GM10266 (cell line): ENCODE measurements around the gene SGSM1.

ENCODE experiments used
- DNase-seq: peaks from one replicate; pipeline ENCODE4 v3.0.0; 2012; ENCODE audit errors: extremely low spot score
- TF ChIP-seq, protein P1 (sequence below): IDR thresholded peaks from 2 replicates; pipeline ENCODE4 v1.5.1; 2012; ENCODE audit warnings: mild to moderate bottlenecking, low read depth; ENCODE audit not compliant: control insufficient read depth, insufficient read depth; ENCODE audit errors: missing control alignments

Gene SGSM1

DNA sequence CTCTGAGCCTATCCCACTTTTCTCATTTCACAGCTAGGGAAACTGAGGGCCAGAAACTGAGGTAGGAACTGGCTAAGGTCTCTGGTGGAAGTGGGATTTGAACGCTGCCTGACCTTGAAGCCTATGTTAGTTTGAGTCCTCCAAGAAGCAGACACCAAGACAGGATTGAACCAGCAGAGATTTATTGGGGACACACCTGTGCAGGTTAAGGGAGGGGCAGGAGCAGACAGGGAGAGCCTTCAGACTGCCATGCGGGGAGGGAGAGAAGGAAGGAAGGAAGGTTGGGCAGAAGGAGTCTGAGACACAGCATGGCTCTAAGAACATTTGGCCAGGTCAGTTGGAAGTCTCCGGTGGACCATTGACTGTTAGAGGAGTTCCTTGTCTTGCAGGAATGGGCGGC is 59.5 kb downstream of the SGSM1 start:
- TF ChIP-seq, protein P1, sequence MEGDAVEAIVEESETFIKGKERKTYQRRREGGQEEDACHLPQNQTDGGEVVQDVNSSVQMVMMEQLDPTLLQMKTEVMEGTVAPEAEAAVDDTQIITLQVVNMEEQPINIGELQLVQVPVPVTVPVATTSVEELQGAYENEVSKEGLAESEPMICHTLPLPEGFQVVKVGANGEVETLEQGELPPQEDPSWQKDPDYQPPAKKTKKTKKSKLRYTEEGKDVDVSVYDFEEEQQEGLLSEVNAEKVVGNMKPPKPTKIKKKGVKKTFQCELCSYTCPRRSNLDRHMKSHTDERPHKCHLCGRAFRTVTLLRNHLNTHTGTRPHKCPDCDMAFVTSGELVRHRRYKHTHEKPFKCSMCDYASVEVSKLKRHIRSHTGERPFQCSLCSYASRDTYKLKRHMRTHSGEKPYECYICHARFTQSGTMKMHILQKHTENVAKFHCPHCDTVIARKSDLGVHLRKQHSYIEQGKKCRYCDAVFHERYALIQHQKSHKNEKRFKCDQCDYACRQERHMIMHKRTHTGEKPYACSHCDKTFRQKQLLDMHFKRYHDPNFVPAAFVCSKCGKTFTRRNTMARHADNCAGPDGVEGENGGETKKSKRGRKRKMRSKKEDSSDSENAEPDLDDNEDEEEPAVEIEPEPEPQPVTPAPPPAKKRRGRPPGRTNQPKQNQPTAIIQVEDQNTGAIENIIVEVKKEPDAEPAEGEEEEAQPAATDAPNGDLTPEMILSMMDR = no peak
- DNase-seq = no peak

DNA sequence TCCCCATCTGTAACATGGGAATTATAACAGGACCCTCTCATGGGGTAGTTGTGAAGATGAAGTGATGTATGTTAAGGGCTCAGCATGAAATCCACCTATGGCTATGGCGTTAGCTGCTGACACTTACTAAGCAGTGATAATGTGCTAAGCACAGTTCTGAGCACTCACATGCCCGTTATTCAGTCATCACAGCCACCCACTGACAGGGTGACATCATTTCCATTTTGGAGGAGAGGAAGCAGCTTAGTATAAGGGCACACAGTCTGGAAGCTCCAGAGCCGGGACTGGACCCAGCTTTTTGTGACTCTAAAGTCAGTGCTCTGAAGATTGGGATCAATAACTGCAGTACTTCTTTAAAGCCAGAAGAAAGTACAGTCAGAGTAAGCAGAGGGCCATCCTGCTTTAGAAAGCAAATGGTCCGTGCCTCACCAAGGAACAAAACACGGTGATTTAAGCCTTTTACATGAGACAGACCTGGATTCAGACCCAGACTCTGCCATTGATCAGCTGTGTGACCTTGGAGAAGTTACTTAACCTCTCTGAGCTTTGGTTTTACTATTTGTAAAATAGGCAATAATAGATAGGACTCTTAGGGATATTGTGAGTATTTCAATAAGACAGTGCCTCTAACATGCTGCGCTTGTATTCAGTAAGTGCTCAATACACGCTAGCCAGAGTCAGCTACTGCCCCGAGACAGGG is 61.5 kb downstream of the SGSM1 start:
- DNase-seq = no peak
- TF ChIP-seq, protein P1 = no peak

DNA sequence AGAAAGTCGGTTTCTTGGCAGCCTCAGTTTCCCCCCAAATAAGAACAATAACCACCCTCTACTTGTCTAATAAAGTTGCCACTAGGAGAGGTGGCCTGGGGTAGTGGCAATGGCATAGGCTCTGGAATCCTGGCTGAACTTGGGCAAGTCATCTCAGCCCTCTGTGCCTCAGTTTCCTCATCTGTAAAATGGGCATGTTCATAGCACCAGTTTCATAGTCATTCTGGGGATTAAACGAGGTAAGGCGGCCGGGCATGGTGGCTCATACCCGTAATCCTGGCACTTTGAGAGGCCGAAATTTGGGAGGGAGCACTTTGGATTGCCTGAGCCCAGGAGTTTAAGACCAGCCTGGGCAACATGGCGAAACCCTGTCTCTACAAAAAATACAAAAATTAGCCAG is 63.0 kb downstream of the SGSM1 start:
- no peak for DNase-seq
- TF ChIP-seq, protein P1 = no peak

DNA sequence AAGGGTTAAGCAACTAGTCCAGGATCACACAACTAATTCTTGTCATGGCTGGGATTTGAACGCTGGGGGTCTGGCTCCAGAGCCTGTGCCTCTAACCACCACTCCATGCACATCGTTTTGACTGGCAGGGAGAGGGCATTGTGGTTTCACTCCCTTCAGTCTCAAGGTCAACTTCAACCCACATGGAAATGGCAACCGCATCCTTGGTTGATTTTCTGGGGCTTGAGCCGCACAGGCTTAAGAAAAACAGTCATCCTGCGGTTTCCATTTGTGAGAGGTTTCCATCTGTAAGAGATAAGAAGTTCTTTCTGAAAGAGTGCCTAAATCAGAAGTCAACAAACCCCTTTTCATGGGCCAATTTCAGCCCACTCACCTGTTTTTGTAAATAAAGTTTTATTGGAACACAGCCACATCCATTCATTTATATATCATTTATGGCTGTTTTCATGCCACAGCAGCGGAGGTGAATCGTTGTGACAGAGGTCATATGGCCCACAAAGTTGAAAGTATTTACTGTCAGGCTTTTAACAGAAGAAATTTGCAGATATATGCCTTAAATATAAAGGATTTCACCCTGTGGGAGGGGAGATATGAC is 65.7 kb downstream of the SGSM1 start:
- TF ChIP-seq, protein P1 = no peak
- DNase-seq = no peak

DNA sequence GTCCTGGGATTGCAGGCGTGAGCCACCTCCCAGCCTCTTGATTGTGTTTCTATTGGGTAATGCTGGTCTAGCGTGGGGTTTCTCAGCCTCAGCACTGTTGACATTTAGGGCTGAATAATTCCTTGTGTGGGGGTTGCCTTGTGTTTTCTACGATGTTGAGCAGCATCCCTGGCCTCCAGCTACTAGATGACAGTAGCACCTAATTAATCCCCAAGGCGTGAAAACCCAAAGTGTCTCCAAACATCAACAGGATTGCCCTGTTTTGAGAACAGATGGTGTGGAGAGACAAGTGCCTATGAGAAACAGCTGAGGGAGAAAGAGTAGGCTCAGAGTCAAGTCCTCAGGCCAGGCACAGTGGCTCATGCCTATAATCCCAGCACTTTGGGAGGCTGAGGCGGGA is 67.2 kb downstream of the SGSM1 start:
- TF ChIP-seq, protein P1 = no peak
- no peak for DNase-seq

DNA sequence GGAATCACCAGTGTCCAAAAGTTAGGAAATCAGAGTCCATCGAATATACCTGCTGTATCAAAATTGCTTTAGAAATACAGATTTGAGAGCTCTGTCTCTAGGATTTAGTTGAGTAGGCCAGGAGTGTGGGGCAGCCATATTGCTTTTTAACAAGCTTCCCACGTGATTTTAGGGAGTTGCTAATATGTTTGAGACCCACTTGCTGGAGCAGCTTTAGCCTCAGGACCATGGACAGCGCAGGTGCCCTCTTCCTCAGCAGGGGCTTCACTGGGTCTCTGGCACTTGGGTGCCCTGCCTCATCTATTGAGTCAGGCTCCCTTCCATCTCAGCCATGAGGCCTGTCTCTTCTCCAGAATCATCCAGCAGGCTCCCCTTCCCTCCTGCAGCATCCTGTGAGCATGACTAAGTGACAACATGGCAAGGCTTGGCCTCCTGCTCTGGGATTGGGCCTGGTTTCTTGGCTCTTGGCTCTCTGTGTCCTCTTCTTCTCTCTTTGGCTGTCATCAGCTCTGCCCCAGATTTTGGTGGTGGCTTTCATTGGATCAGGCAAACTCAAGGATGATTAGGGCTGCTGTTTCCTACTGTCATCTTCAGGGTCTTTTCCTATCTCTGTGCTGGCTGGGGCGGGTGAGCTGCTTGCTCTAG is 70.0 kb downstream of the SGSM1 start:
- no peak for DNase-seq

More for the DNA sequence above, 70.0 kb downstream of the SGSM1 start:
- TF ChIP-seq, protein P1 = no peak
